GM21825 (cell line): ENCODE results near the gene PTPRO.

Source experiments
- ATAC-seq: cut with Tn5 transposase; IDR thresholded peaks from one replicate; pipeline ENCODE4 v1.9.1; 2021; ENCODE audit warnings: mild to moderate bottlenecking, moderate library complexity; ENCODE audit not compliant: unreplicated experiment

Gene PTPRO

GRCh38 chr12:15346488-15346887 lies 24.2 kb downstream of the PTPRO start:
- no peak for ATAC-seq

- ATAC-seq = no peak
Observed at GRCh38 chr12:15350643-15351042, 28.3 kb downstream of the PTPRO start.

- ATAC-seq = no peak
Observed at GRCh38 chr12:15355766-15356165, 33.5 kb downstream of the PTPRO start.

GRCh38 chr12:15356951-15357364 lies 34.6 kb downstream of the PTPRO start:
- ATAC-seq = no peak

- ATAC-seq = no peak
Observed at GRCh38 chr12:15364221-15365160, 42.2 kb downstream of the PTPRO start.

GRCh38 chr12:15368812-15369211 lies 46.5 kb downstream of the PTPRO start:
- ATAC-seq = no peak

DNA sequence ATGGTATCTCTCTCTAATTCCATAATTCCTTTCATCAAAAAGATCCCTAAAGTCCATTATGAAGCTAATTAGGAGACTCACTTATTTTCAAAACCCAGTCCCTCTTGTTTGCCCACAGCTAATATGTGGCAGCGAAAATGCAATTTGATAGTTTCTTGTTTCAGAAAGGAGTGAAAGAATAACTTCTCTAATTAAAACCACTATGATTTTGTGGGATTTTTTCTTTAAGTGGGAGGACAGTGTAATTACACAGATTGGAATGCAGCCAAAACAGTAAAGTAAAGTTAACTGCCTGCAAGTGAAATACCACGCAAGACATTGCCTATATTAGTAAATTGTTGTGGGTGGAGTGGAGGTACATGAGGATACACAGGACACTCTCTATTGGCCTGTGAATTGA lies 50.0 kb downstream of the PTPRO start:
- no peak for ATAC-seq

DNA sequence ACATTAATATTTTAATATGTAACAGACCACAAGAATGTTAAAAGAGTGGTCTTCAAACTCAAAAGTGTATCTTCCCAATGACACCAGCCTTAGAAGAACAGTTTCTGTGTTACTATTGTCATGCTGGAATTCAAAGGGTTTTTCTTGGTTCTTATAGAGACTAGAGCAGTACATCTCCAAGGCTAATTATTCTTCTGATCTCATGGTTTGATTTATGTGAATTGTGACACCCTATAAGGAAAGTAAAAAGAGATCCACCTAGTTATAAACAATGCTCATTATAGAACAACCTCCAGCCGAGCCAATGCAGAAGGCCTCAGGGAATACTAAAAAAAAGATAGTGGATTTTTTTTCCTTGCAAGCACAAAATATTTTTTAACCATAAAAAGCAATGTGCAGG lies 65.5 kb downstream of the PTPRO start:
- no peak for ATAC-seq

DNA sequence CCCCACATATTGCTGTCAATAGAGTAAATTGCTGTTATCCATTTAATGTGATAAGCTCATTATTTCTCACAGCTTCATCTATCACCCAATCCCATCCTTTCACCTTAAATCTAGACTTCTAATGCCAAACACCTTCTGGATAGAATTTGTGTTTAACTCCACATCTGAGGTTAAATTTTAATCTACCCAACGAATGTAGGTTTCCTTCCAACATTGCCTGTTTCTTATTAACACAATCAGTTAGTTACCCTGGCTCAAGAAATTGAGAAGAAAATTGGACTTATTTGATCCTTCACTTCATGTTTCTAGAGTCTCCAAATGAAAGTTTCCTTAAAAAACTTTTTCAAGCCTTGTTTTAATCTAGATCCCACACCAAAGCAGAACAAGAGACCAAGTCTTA lies 67.3 kb downstream of the PTPRO start:
- no peak for ATAC-seq

DNA sequence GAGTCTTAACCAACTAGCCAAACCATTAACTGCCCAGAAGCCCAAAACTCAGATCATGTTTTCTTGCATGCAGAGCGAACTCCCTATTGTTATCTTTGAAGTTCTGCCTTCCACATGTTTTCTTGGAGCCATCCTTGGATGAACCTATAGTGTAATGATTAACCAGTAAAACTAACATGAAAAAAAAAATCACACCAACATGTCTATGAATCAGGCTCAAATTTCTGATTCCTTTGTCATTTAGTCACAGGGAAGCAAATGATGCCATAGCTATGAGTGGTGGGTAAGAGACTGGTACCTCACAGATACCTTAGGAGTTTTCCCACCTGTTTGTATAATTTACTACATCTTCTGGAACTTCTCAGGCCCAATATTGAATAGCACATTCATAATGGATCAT lies 70.7 kb downstream of the PTPRO start:
- no peak for ATAC-seq

GRCh38 chr12:15393995-15394394 lies 71.7 kb downstream of the PTPRO start:
- no peak for ATAC-seq

DNA sequence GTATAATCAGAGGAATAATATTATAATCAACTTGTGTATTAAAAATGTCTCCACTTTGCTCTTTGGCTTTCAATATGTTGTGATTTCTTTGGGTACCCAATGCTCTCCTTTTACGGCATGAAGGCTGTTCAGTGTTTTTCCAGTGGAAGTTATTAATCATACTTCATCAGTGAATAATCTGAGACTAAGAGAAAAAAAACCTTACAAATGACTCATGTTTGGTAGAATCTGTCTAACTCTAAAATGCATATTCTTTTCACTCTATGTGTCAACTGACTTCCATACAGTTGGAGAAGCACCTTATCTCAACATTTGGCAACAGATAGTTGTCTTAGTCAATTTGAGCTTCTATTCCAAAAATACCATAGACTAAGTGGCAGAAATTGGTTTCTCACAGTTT lies 82.2 kb downstream of the PTPRO start:
- ATAC-seq = no peak

DNA sequence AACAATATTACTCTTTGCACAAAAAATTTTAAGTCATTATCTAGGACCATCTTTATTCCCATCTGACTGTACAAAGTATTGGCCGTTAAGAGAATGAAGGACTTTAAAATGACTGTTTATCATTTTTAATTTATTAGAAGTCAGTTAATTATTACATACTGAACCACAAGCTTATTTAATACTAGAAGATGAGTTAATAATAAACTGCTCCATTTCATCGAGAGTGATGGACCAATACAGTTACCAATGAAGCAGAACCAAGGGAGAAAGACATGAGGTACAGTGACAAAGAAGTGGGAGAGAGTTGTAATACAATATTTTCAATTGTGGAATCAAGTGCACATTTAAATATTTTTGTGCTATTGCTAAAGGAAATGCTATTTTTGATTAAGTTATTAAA lies 83.3 kb downstream of the PTPRO start:
- no peak for ATAC-seq

DNA sequence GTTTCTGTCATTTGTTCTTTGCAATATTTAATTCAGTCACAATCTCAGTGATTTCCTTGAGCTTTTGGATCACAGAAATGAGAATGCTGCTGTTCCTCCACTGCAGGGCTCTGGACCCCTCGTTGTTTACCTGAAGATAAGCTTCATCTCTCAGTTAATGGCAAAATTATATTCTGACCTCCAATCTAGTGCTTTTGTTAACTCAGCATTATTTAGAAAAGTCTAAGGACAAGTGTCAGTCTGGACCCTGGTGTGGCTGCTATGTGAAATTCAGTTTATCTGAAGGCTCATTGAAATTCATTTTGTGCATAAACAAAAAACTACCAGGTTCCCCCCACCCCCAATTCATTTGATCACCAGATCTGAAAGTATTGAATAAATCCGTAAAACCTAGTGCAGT lies 84.7 kb downstream of the PTPRO start:
- no peak for ATAC-seq

GRCh38 chr12:15411842-15412241 lies 89.5 kb downstream of the PTPRO start:
- no peak for ATAC-seq

GRCh38 chr12:15417691-15418090 lies 95.4 kb downstream of the PTPRO start:
- no peak for ATAC-seq

DNA sequence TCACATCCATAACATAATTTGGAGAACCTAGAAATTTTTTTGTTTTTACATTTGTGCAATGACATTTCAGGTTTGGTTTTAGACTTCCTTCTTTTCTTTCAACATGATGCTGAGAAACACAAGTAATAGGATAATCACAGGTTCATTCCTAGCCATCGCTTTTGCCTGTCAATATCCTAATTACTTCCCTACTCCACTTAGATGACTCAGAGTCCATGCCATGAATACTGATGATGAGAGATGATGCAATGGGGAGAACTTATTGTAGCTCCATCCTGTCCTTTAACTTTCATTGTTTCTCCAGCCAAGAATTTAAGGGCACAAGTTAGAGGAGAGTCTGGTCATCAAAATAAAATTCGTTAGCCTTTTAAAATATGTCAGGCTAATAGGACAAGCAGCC lies 101.3 kb downstream of the PTPRO start:
- ATAC-seq = no peak

- ATAC-seq = no peak
Observed at GRCh38 chr12:15427913-15428312, 105.6 kb downstream of the PTPRO start.

DNA sequence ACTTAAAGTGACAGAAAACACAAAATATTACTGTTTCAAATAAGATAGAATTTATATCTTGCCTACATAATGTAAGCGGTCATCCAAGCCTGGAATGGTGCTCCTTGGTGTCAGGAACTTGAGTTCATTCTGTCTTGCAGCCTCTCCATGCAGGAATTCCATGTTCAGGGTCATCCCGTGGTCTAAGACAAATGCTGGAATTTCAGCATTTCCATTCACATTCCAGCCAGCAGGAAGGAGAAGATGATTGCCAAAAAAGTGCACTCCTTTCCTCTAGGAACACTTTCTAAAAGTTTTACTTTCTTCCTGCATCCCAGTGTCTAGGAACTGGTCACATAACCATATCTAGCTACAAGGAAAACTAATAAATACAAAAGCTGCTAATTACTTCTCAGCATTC lies 106.3 kb downstream of the PTPRO start:
- ATAC-seq = no peak

DNA sequence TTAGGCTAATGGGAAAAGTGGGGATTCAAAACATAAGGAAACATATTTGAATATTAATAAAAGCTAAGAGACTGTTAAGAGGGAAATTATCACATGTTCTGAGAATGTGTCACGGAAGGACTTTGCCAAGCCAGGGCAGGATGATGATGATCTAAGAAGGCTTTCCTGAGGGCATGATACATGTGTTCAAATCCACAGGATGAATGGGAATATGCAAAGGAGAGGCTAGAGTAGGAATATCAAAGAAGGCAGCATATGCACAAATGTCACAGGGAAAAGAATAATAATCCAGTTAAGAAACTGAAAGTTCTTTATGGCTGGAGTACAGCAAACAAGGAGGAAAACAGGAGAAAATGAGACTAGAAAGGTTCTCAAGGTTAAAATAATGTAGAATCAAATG lies 107.0 kb downstream of the PTPRO start:
- no peak for ATAC-seq

- ATAC-seq = no peak
Observed at GRCh38 chr12:15435597-15435996, 113.3 kb downstream of the PTPRO start.

DNA sequence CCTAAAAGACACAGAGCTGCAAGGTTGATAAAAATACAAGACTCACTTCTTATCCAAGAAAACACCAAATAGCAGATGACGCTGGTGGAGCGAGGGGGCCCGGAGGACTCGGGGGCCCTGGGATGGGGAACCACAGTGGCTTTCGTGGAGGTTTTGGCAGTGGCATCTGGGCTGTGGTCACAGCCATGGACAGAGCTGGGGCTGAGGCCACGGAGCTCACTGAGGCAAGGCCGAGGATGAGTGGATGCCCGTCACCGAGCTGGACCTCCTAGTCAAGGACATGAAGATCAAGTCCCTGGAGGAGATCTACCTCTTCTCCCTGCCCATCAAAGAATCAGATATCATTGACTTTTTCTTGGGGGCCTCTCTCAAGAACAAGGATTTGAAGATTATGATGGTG lies 117.2 kb downstream of the PTPRO start:
- ATAC-seq = no peak

GRCh38 chr12:15443050-15443449 lies 120.7 kb downstream of the PTPRO start:
- ATAC-seq = no peak
